Lung (tissue), 12 donors: ENCODE data around the gene FAT2. TPM values are rescaled to one million over a fixed set of nuclear protein-coding genes. Genes with fewer than 3 reads are reported as not detected.

ENCODE experiments used
- ATAC-seq: fragments of 200-7000 bp; cut with Tn5 transposase; one replicate; pipeline ENCODE4 v1.9.1; 2020; ENCODE audit warnings: moderate number of reproducible peaks; ENCODE audit not compliant: insufficient read depth, low FRiP score
- DNase-seq, 3 donors: peaks; one replicate each; pipeline ENCODE4 v3.0.0-alpha.2; 2013 to 2017
- H3K27ac ChIP-seq, 2 donors: one replicate each; pipeline ENCODE4 v1.5.1; 2013; ENCODE audit warnings: mild to moderate bottlenecking in 2 of 2, moderate library complexity in 2 of 2, control low read depth in 1 of 2, inconsistent platforms in 1 of 2, low read depth in 1 of 2, low read length in 1 of 2
- H3K27me3 ChIP-seq, 3 donors: one replicate each; pipeline ENCODE4 v1.5.1; 2013; ENCODE audit warnings: low read length in 2 of 3; ENCODE audit not compliant: control insufficient read depth in 3 of 3, insufficient read depth in 3 of 3
- H3K36me3 ChIP-seq, 4 donors: one replicate each; pipeline ENCODE4 v1.5.1; 2013; ENCODE audit warnings: low read length in 4 of 4, mild to moderate bottlenecking in 1 of 4, moderate library complexity in 1 of 4; ENCODE audit not compliant: control insufficient read depth in 4 of 4, insufficient read depth in 4 of 4
- H3K4me1 ChIP-seq, 5 donors: one replicate each; pipeline ENCODE4 v1.5.1; 2013; ENCODE audit warnings: low read length in 5 of 5, mild to moderate bottlenecking in 2 of 5, moderate library complexity in 1 of 5; ENCODE audit not compliant: control insufficient read depth in 5 of 5, insufficient read depth in 5 of 5
- H3K4me3 ChIP-seq: one replicate; pipeline ENCODE4 v1.5.1; 2013; ENCODE audit warnings: mild to moderate bottlenecking, control low read depth, moderate library complexity
- H3K9ac ChIP-seq, 2 donors: one replicate each; pipeline ENCODE4 v1.5.1; 2013; ENCODE audit warnings: low read length in 2 of 2, control low read depth in 1 of 2; ENCODE audit not compliant: insufficient read depth in 1 of 2
- H3K9me3 ChIP-seq, 4 donors: one replicate each; pipeline ENCODE4 v1.5.1; 2013; ENCODE audit warnings: low read length in 3 of 4, mild to moderate bottlenecking in 1 of 4, moderate library complexity in 1 of 4; ENCODE audit not compliant: control insufficient read depth in 4 of 4, insufficient read depth in 3 of 4
- WGBS, 2 donors: extraction: QIAGEN DNeasy Blood & Tissue Kit; methylation state at CpG; one replicate each; pipeline ENCODE4 v1.1.7; 2013; 5-methylcytosine and 5-hydroxymethylcytosine counted together
- polyA plus RNA-seq, 2 donors: library from polyadenylated mRNA; stranded (reverse); fragments of 200-250 nt; gene quantifications; one replicate each; pipeline ENCODE4 v1.2.1, GENCODE V29; 2013
- total RNA-seq, 2 donors: library from RNA; depleted of rRNA in 1 of 2; stranded (reverse); fragments of >200 nt in 1 of 2; gene quantifications; one replicate each; pipeline ENCODE4 v1.2.1, GENCODE V29; 2014 to 2021
- TF ChIP-seq, protein P1 (sequence below): IDR thresholded peaks from 2 replicates; pipeline ENCODE4 v1.5.1; 2012; ENCODE audit warnings: mild to moderate bottlenecking; ENCODE audit errors: control extremely low read depth, extremely low read depth
- donor health status: control.
- donor health status: control.
- donor health status: Bipolar disorder and iron deficiency.
- donor health status: healthy.
- donor health status: DM: yes; HTN: yes; CAD: no.

FAT2 gene
- total and polyA plus RNA-seq, 4 donors: 0.24 to 3.1 (median 0.67) TPM

DNA sequence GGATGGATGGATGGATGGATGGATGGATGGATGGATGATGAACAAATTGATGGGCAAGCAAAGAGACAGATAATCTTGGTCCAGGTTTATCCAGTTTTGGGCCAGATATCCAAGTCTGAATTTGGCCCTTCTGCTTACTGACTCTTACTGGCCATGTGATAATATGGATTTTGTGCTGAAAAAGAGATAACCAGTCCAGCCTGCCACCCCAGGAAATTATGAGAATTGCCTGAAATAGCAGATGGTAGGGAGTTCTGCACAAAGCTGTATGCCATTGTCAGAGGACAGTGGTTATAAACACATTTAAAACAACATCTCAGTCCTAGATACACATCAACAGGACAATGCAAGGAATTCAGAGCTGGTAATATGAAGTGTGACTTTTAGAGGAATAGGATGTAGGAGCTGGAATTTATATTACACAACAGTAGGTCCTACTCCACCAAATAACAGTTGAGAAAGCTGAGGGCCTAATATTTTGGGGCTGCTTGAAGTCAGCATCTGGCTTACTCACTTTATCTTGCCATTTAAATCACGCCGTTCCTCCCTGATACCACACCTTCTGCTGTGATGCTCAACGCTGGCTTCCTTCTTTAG lies 9.0 kb upstream of the FAT2 start:
- Histone ChIP-seq H3K9ac (no peak overlapping the region), H3K4me3 (no peak overlapping the region), H3K36me3 (no peaks in the 10 kb centered on the region), H3K27me3 (no peaks in the 10 kb centered on the region), H3K27ac (no peak overlapping the region), H3K9me3 (no peaks in the 10 kb centered on the region), H3K4me1 (no peaks in the 10 kb centered on the region)
- ATAC-seq: no peak
- TF ChIP-seq, protein P1, sequence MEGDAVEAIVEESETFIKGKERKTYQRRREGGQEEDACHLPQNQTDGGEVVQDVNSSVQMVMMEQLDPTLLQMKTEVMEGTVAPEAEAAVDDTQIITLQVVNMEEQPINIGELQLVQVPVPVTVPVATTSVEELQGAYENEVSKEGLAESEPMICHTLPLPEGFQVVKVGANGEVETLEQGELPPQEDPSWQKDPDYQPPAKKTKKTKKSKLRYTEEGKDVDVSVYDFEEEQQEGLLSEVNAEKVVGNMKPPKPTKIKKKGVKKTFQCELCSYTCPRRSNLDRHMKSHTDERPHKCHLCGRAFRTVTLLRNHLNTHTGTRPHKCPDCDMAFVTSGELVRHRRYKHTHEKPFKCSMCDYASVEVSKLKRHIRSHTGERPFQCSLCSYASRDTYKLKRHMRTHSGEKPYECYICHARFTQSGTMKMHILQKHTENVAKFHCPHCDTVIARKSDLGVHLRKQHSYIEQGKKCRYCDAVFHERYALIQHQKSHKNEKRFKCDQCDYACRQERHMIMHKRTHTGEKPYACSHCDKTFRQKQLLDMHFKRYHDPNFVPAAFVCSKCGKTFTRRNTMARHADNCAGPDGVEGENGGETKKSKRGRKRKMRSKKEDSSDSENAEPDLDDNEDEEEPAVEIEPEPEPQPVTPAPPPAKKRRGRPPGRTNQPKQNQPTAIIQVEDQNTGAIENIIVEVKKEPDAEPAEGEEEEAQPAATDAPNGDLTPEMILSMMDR: no peak
- WGBS, 2 donors: 90 to 98% methylated on average over 3 of the region's 3 CpGs
- no peak for DNase-seq

DNA sequence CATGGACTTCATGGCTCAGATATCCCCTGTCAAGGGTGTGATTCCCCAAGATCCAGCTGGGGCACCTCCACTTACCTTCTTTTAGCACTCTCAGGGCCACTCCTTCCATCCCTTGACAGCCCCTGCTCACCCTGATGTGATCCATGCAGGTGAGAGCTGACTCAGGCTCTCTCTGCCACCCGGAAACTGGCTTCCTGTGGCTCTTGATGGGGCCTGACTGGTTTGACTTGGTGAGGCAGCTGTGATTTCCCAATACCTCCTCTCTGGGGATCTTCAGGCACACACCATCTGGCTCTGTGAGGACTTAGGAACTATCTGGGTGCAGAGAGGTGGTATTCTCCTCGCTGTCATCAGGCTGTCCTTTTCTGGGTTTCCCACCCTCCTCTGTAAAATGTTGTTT lies 7.9 kb upstream of the FAT2 start:
- Histone ChIP-seq H3K9me3 (no peaks in the 10 kb centered on the region), H3K4me3 (no peak overlapping the region), H3K27me3 (no peaks in the 10 kb centered on the region), H3K9ac (no peak overlapping the region), H3K4me1 (no peaks in the 10 kb centered on the region), H3K36me3 (no peaks in the 10 kb centered on the region), H3K27ac (no peak overlapping the region)
- TF ChIP-seq, protein P1: no peak
- ATAC-seq (peak; percentile 64), DNase-seq (no peak)
- WGBS, 2 donors: 49 to 76% methylated on average over 2 of the region's 2 CpGs

DNA sequence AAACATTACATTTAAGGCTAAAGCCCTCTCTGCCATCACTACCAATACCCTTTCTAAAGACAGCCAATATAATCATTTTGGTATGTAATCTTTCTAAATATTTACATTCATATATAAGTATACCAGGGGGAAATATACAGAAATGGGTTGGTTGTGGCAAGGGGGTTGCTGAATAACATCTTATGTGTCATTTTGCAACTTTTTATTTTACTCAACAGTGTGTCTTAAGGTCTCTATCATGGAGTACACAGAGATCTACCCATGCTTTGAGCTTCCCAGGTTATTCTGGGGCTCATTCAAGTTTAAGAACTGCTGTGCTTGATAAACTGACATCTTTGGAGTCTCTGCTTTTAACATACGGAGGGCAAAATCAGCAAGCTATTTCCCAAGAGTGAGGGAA lies 7.4 kb upstream of the FAT2 start:
- Histone ChIP-seq H3K9ac (no peak overlapping the region), H3K4me3 (no peak overlapping the region), H3K4me1 (no peaks in the 10 kb centered on the region), H3K9me3 (no peaks in the 10 kb centered on the region), H3K36me3 (no peaks in the 10 kb centered on the region), H3K27ac (no peak overlapping the region), H3K27me3 (no peaks in the 10 kb centered on the region)
- DNase-seq (no peak), ATAC-seq (no peak)
- TF ChIP-seq, protein P1: no peak
- 76 to 79% methylated on average over 1 of the region's 1 CpG for WGBS, 2 donors

DNA sequence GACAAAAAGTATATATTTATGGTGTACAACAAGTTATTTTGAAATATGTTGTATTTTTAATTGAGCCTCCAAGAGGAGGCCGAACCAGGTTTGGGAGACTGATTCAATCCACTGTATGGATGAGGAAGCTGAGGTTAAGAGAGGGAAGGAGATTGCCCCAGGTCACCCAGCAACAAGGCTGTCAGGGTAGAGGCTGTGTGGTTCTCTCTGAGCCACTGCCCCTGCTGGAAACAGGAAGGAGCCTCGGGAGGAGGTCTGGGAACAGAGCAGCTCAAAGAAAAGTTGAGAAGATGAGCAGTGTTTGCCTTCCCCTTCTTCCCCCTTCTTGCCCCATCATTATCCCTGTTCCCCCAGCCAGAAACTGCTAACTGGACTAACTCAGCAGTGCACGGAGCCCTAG lies 6.6 kb upstream of the FAT2 start:
- Histone ChIP-seq H3K4me1 (no peaks in the 10 kb centered on the region), H3K27ac (no peak overlapping the region), H3K9me3 (no peaks in the 10 kb centered on the region), H3K36me3 (no peaks in the 10 kb centered on the region), H3K27me3 (no peaks in the 10 kb centered on the region), H3K4me3 (no peak overlapping the region), H3K9ac (no peak overlapping the region)
- TF ChIP-seq, protein P1: no peak
- 58 to 64% methylated on average over 3 of the region's 3 CpGs for WGBS, 2 donors
- ATAC-seq (no peak), DNase-seq (no peak)
